GM18502 (cell line): ENCODE results near the gene LCLAT1.
"Not testable (repeated sequence)": the region's sequence is repeated elsewhere in the genome, so short reads cannot be mapped to it uniquely, and the experiment has no call there.

ENCODE experiments used
- ATAC-seq: cut with Tn5 transposase; IDR thresholded peaks from one replicate; pipeline ENCODE4 v1.9.1; 2021; ENCODE audit warnings: mild to moderate bottlenecking; ENCODE audit not compliant: unreplicated experiment, poor library complexity

The LCLAT1 gene

GRCh38 chr2:30569946-30570345 is 122.9 kb downstream of the LCLAT1 start:
- no peak for ATAC-seq

- ATAC-seq = no peak
Measured at GRCh38 chr2:30577151-30577550, 130.1 kb downstream of the LCLAT1 start.

GRCh38 chr2:30580391-30580790 is 133.3 kb downstream of the LCLAT1 start:
- no peak for ATAC-seq

- no peak for ATAC-seq
Measured at GRCh38 chr2:30582521-30582920, 135.5 kb downstream of the LCLAT1 start.

- no peak for ATAC-seq
Measured at GRCh38 chr2:30583204-30583749, 136.2 kb downstream of the LCLAT1 start.

- ATAC-seq = peak; percentile 84
Measured at GRCh38 chr2:30584116-30584515, 137.1 kb downstream of the LCLAT1 start.

GRCh38 chr2:30588994-30589393 is 141.9 kb downstream of the LCLAT1 start:
- no peak for ATAC-seq

GRCh38 chr2:30590407-30590806 is 143.4 kb downstream of the LCLAT1 start:
- ATAC-seq = no peak

- ATAC-seq = no peak
Measured at GRCh38 chr2:30591186-30591585, 144.1 kb downstream of the LCLAT1 start.

GRCh38 chr2:30601375-30601774 is 154.3 kb downstream of the LCLAT1 start:
- no peak for ATAC-seq

- ATAC-seq = no peak
Measured at GRCh38 chr2:30605197-30605596, 158.2 kb downstream of the LCLAT1 start.

- no peak for ATAC-seq
Measured at GRCh38 chr2:30608643-30609042, 161.6 kb downstream of the LCLAT1 start.

GRCh38 chr2:30611583-30611982 is 164.5 kb downstream of the LCLAT1 start:
- no peak for ATAC-seq

- no peak for ATAC-seq
Measured at GRCh38 chr2:30612371-30612770, 165.3 kb downstream of the LCLAT1 start.

GRCh38 chr2:30613001-30613400 is 166.0 kb downstream of the LCLAT1 start:
- ATAC-seq = no peak

- ATAC-seq = not testable (repeated sequence)
Measured at GRCh38 chr2:30614227-30614626, 167.2 kb downstream of the LCLAT1 start.

- no peak for ATAC-seq
Measured at GRCh38 chr2:30615926-30616325, 168.9 kb downstream of the LCLAT1 start.

- ATAC-seq = no peak
Measured at GRCh38 chr2:30620102-30620501, 173.1 kb downstream of the LCLAT1 start.

- ATAC-seq = no peak
Measured at GRCh38 chr2:30621836-30622235, 174.8 kb downstream of the LCLAT1 start.

GRCh38 chr2:30622452-30622851 is 175.4 kb downstream of the LCLAT1 start:
- no peak for ATAC-seq

- ATAC-seq = no peak
Measured at GRCh38 chr2:30625276-30625675, 178.2 kb downstream of the LCLAT1 start.

- ATAC-seq = no peak
Measured at GRCh38 chr2:30625701-30626100, 178.7 kb downstream of the LCLAT1 start.

- ATAC-seq = no peak
Measured at GRCh38 chr2:30626397-30626796, 179.4 kb downstream of the LCLAT1 start.
